HG03520 (cell line): ENCODE results near the gene NCL.

Experiments
- ATAC-seq: cut with Tn5 transposase; IDR thresholded peaks from one replicate; pipeline ENCODE4 v1.9.1; 2021; ENCODE audit warnings: mild to moderate bottlenecking, moderate library complexity; ENCODE audit not compliant: unreplicated experiment

Gene NCL

GRCh38 chr2:231463698-231464575, at the start of gene NCL:
Gene NCL, minus strand, starts transcription at chr2:231464484. Its CDS starts 131 bp downstream, at chr2:231464353.
- peak; percentile 84 for ATAC-seq

- ATAC-seq: no peak
These were observed 49.5 kb upstream of the NCL start for GRCh38 chr2:231513746-231514224.

- no peak for ATAC-seq
These were observed 47.9 kb upstream of the NCL start for GRCh38 chr2:231512222-231512621.

GRCh38 chr2:231503766-231504165, 39.5 kb upstream of the NCL start:
- ATAC-seq: no peak

- no peak for ATAC-seq
These were observed 38.3 kb upstream of the NCL start for GRCh38 chr2:231502596-231502995.

GRCh38 chr2:231497651-231498050, 33.4 kb upstream of the NCL start:
- ATAC-seq: no peak

GRCh38 chr2:231494669-231495068, 30.4 kb upstream of the NCL start:
- ATAC-seq: no peak

- ATAC-seq: no peak
These were observed 26.5 kb upstream of the NCL start for GRCh38 chr2:231490801-231491200.

- ATAC-seq: no peak
These were observed 25.7 kb upstream of the NCL start for GRCh38 chr2:231489990-231490389.

- ATAC-seq: no peak
These were observed 24.0 kb upstream of the NCL start for GRCh38 chr2:231488331-231488730.

GRCh38 chr2:231486851-231487596, 22.7 kb upstream of the NCL start:
- ATAC-seq: no peak

- no peak for ATAC-seq
These were observed 19.4 kb upstream of the NCL start for GRCh38 chr2:231483398-231484329.

GRCh38 chr2:231482806-231483391, 18.6 kb upstream of the NCL start:
- ATAC-seq: no peak

- no peak for ATAC-seq
These were observed 16.5 kb upstream of the NCL start for GRCh38 chr2:231480781-231481180.

- ATAC-seq: no peak
These were observed 15.2 kb upstream of the NCL start for GRCh38 chr2:231479455-231479854.

GRCh38 chr2:231476920-231477319, 12.6 kb upstream of the NCL start:
- no peak for ATAC-seq

GRCh38 chr2:231475965-231476364, 11.7 kb upstream of the NCL start:
- no peak for ATAC-seq

GRCh38 chr2:231472816-231473215, 8.5 kb upstream of the NCL start:
- ATAC-seq: no peak

- ATAC-seq: no peak
These were observed 6.1 kb upstream of the NCL start for GRCh38 chr2:231470246-231470900.

GRCh38 chr2:231469583-231469950, 5.3 kb upstream of the NCL start:
- ATAC-seq: no peak
